Psoas muscle (tissue), 8 donors: ENCODE data around the gene RAB40A. TPM values are rescaled to one million over a fixed set of nuclear protein-coding genes. Genes with fewer than 3 reads are reported as not detected.

ENCODE experiments used
- ATAC-seq, 4 donors: fragments of 200-7000 bp; cut with Tn5 transposase; one replicate each; pipeline ENCODE4 v1.9.1; 2020; ENCODE audit warnings: moderate library complexity in 3 of 4, mild to moderate bottlenecking in 2 of 4
- DNase-seq, 2 donors: peaks; one replicate each; pipeline ENCODE4 v3.0.0-alpha.2; 2020
- H3K27ac ChIP-seq: fragments of 200-600 bp; one replicate; pipeline ENCODE4 v1.8.0; 2022
- H3K27me3 ChIP-seq, 3 donors: fragments of 200-600 bp in 1 of 3; one replicate each; pipeline versions ENCODE4 v1.6.1 to v1.8.0; 2013 to 2022; ENCODE audit warnings: low read length in 2 of 3, mild to moderate bottlenecking in 2 of 3, moderate library complexity in 1 of 3; ENCODE audit not compliant: insufficient read depth in 3 of 3
- H3K36me3 ChIP-seq, 2 donors: fragments of 200-600 bp in 1 of 2; one replicate each; pipeline versions ENCODE4 v1.6.1 to v1.8.0; 2013 to 2022; ENCODE audit warnings: low read depth in 1 of 2, mild to moderate bottlenecking in 1 of 2, moderate library complexity in 1 of 2; ENCODE audit not compliant: insufficient read depth in 1 of 2
- H3K4me1 ChIP-seq: fragments of 200-600 bp; one replicate; pipeline ENCODE4 v1.8.0; 2022
- H3K4me3 ChIP-seq: fragments of 200-600 bp; one replicate; pipeline ENCODE4 v1.8.0; 2022; ENCODE audit warnings: mild to moderate bottlenecking
- H3K9me3 ChIP-seq: fragments of 200-600 bp; one replicate; pipeline ENCODE4 v1.8.0; 2022
- WGBS, 3 donors: extraction: QIAGEN DNeasy Blood & Tissue Kit; methylation state at CpG; one replicate each; pipeline versions ENCODE4 v1.1.6 to v1.1.7; 2013; 5-methylcytosine and 5-hydroxymethylcytosine counted together
- intact Hi-C, 2 donors: fragments of 100-400 bp; cut with DNase I; formaldehyde crosslinking; loops; one replicate each; pipeline versions ENCODE4 v1.11.0 to v1.14.2; 2022
- long read RNA-seq, 2 donors: library from polyadenylated mRNA; unstranded; transcript quantifications; one replicate each; pipeline ENCODE4 v2.0.0, GENCODE V29; 2021
- polyA plus RNA-seq, 3 donors: library from polyadenylated mRNA; stranded (reverse); fragments of 200-250 nt; gene quantifications; one replicate each; pipeline ENCODE4 v1.2.3, GENCODE V29; 2013
- total RNA-seq, 4 donors: library from RNA; stranded (reverse); fragmentation: NEBNext Ultra II Directional in 2 of 4; extraction: Animal tissue kit (Norgen Biotek cat#: 25700) in 2 of 4; gene quantifications; one replicate each; pipeline versions ENCODE4 v1.2.1 to v1.2.4, GENCODE V29; 2021 to 2023
- TF ChIP-seq, protein P1 (sequence below): fragments of 200-600 bp; IDR thresholded peaks from one replicate; pipeline ENCODE4 v1.8.0; 2022; ENCODE audit warnings: antibody characterized with exemption
- donor health status: healthy with polysubstance abuse.
- donor health status: DM: no; HTN: no; CAD: no; lungs with moderate emphysema.
- donor health status: Bipolar disorder and iron deficiency.
- donor health status: healthy.
- donor health status: DM: yes; HTN: yes; CAD: no.
- donor health status: DM: no; HTN: no; CAD: no.
- donor health status: DM: no; HTN: no; CAD: no.
- donor health status: DM: yes; HTN: yes; CAD: no.

Gene RAB40A
- total RNA-seq (under 1 TPM in 1 of 4 donors, not detected in 3; 0.14 TPM), polyA plus RNA-seq (under 1 TPM in 1 of 3 donors, not detected in 2; 0.06 TPM)
- long read RNA-seq, donor 1, result 0 reads
- long read RNA-seq, donor 2, result 0 reads

GRCh38 chrX:103519389-103519788, at the start of gene RAB40A:
TSS of gene RAB40A (minus strand) at chrX:103519489. CDS start at chrX:103500756, 18,733 bp downstream.
- Histone ChIP-seq H3K27me3 (peaks cover 0 to 3% (median 0%) of the 10 kb centered on the region in 3 donors), H3K4me1 (no peaks in the 10 kb centered on the region), H3K27ac (no peak within 1 kb of the TSS), H3K36me3 (no peaks in the 10 kb centered on the region), H3K4me3 (no peak within 1 kb of the TSS), H3K9me3 (no peaks in the 10 kb centered on the region)
- WGBS, 3 donors, result 52 to 90% (median 87%) methylated on average over 2 of the region's 2 CpGs
- DNase-seq (no peak), ATAC-seq (no peak)
- intact Hi-C loops, result no loop called here
- TF ChIP-seq, protein P1, sequence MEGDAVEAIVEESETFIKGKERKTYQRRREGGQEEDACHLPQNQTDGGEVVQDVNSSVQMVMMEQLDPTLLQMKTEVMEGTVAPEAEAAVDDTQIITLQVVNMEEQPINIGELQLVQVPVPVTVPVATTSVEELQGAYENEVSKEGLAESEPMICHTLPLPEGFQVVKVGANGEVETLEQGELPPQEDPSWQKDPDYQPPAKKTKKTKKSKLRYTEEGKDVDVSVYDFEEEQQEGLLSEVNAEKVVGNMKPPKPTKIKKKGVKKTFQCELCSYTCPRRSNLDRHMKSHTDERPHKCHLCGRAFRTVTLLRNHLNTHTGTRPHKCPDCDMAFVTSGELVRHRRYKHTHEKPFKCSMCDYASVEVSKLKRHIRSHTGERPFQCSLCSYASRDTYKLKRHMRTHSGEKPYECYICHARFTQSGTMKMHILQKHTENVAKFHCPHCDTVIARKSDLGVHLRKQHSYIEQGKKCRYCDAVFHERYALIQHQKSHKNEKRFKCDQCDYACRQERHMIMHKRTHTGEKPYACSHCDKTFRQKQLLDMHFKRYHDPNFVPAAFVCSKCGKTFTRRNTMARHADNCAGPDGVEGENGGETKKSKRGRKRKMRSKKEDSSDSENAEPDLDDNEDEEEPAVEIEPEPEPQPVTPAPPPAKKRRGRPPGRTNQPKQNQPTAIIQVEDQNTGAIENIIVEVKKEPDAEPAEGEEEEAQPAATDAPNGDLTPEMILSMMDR, result no peak

DNA sequence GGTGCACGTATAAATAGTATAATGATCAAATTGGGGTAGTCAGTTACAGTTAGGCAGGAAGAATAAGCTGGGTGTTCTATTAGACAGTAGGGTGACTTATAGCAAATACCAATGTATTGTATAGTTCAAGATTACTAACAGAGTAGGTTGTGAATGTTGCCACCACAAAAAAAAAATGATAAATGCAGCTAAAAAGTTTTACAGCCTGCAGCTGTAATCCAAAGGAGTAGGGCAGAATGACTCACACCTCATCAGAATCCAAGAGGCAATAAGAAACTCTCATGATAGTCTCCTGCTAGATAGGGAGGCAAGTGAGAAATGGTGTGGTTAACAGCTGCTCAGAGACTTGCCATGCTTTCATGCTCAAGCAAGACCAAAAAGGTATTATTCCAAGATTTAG, 46.5 kb upstream of the RAB40A start:
- TF ChIP-seq, protein P1, result no peak
- no peaks in the 10 kb centered on the region for H3K27me3 ChIP-seq

GRCh38 chrX:103565197-103565596, 45.9 kb upstream of the RAB40A start:
- H3K36me3 ChIP-seq, result no peaks in the 10 kb centered on the region
- no peak overlapping the region for H3K27ac ChIP-seq
- no peaks in the 10 kb centered on the region for H3K4me1 ChIP-seq
- 68 to 84% (median 75%) methylated on average over 4 of the region's 4 CpGs for WGBS, 3 donors
- ATAC-seq (no peak), DNase-seq (no peak)
- H3K9me3 ChIP-seq, result no peaks in the 10 kb centered on the region
- intact Hi-C loops, result no loop called here
- peaks cover 0 to 2% (median 0%) of the 10 kb centered on the region in 3 donors for H3K27me3 ChIP-seq
- TF ChIP-seq, protein P1, result no peak
- H3K4me3 ChIP-seq, result no peak overlapping the region

More for the DNA sequence above, 46.5 kb upstream of the RAB40A start:
- Histone ChIP-seq H3K9me3 (no peaks in the 10 kb centered on the region), H3K27ac (no peak overlapping the region), H3K4me1 (no peaks in the 10 kb centered on the region), H3K36me3 (no peaks in the 10 kb centered on the region), H3K4me3 (no peak overlapping the region)
- ATAC-seq (no peak), DNase-seq (no peak)
- WGBS, 3 donors, result 22 to 43% (median 41%) methylated on average over 1 of the region's 1 CpG
- intact Hi-C loops, result no loop called here

DNA sequence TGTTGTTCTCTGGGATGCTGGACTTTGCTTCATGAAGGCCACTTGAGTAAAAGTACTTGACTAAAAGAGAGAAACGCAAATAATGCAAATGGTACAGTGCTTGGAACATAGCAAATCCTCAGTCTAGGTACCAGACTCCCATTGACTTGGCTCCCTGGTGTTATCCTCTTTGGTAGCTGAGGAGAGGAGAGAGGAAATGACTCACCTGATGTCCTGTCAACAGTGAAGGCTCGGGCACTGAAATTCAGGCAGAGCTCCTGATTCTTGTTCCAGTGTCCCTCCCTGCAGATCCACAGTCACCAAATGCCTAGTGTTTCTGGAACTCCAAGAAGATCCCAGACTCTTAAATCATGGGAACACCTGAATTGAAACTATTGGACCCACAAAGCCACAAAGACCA, 43.5 kb upstream of the RAB40A start:
- ATAC-seq (no peak), DNase-seq (no peak)
- 56 to 90% (median 69%) methylated on average over 2 of the region's 2 CpGs for WGBS, 3 donors
- H3K4me1 ChIP-seq, result no peaks in the 10 kb centered on the region
- no peak overlapping the region for H3K27ac ChIP-seq
- no peaks in the 10 kb centered on the region for H3K36me3 ChIP-seq
- TF ChIP-seq, protein P1, result no peak
- intact Hi-C loops, result no loop called here
- peaks cover 0 to 3% (median 0%) of the 10 kb centered on the region in 3 donors for H3K27me3 ChIP-seq
- no peaks in the 10 kb centered on the region for H3K9me3 ChIP-seq
- H3K4me3 ChIP-seq, result no peak overlapping the region

DNA sequence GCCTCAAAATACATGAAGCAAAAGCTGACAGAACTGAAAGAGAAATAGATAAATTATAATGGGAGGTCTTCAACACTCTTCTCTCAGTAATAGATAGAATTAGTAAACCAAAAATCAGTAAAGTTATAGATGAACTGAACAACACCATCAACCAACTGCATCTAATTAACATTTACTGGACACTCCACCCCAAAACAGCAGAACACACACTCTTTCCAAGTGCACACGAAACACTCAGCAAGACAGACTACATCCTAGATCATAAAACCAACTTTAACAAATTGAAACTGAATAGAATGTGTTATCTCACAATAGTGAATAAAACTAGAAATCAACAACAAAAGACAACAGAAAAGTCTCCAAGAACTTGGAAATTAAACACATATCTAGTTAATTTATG, 41.0 kb upstream of the RAB40A start:
- H3K4me3 ChIP-seq, result no peak overlapping the region
- TF ChIP-seq, protein P1, result no peak
- H3K27me3 ChIP-seq, result peaks cover 0 to 11% (median 0%) of the 10 kb centered on the region in 3 donors
- H3K9me3 ChIP-seq, result no peaks in the 10 kb centered on the region
- H3K4me1 ChIP-seq, result no peaks in the 10 kb centered on the region
- intact Hi-C loops, result no loop called here
- DNase-seq (no peak), ATAC-seq (no peak)
- H3K27ac ChIP-seq, result no peak overlapping the region
- H3K36me3 ChIP-seq, result no peaks in the 10 kb centered on the region
- 15 to 94% (median 65%) methylated on average over 1 of the region's 1 CpG for WGBS, 3 donors
